Esophagus squamous epithelium (tissue), 4 donors: ENCODE measurements around the gene PAK2.

Experiments
- CTCF ChIP-seq, 6 experiments: fragments of 450-650 bp in 4 of 6; fragments of 200-600 bp in 2 of 6; sonication (generic) in 2 of 6; IDR thresholded peaks; one replicate each; pipeline ENCODE4 v1.5.1; 2016 to 2019; ENCODE audit warnings: antibody characterized with exemption in 6 of 6, mild to moderate bottlenecking in 4 of 6, moderate library complexity in 4 of 6
- POLR2A ChIP-seq, 4 donors: fragments of 450-650 bp; IDR thresholded peaks; one replicate each; pipeline ENCODE4 v1.6.1; 2017; ENCODE audit warnings: antibody characterized with exemption in 4 of 4, mild to moderate bottlenecking in 4 of 4, moderate library complexity in 3 of 4

DNA sequence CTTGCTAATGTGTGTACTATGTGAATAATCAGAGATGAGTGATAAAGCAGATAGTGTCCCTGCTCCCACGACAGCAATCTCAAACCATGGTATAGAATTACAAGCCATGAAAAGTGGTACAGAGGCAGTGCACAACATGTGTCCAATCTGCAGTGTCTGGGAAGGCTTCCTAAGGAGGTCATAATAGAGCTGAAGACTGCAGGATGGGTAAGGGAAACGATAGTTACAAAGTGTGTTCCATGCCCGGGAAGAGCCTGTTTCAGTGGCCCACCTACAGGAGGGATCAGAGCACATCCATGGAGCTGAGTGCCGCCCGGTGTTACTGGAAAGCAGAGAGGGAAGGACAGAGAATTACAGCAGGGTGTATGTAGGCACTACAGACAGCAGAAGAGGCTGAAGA is 48.9 kb downstream of the PAK2 start:
- TF ChIP-seq CTCF (IDR thresholded peaks at IDR 0.05) (no peak), POLR2A (IDR thresholded peaks at IDR 0.05) (no peak)
